Testis (tissue), 2 donors: ENCODE data around the gene FRMD1.

ENCODE experiments used
- POLR2A ChIP-seq: fragments of 450-650 bp; IDR thresholded peaks from one replicate; pipeline ENCODE4 v1.6.1; 2017; ENCODE audit warnings: antibody characterized with exemption, mild to moderate bottlenecking, moderate library complexity
- TF ChIP-seq, protein P1 (sequence below), 3 experiments: fragments of 450-650 bp in 2 of 3; fragments of 200-600 bp in 1 of 3; sonication (generic) in 1 of 3; IDR thresholded peaks; one replicate each; pipeline ENCODE4 v1.5.1; 2016 to 2019; ENCODE audit warnings: antibody characterized with exemption in 3 of 3, mild to moderate bottlenecking in 2 of 3, moderate library complexity in 1 of 3

DNA sequence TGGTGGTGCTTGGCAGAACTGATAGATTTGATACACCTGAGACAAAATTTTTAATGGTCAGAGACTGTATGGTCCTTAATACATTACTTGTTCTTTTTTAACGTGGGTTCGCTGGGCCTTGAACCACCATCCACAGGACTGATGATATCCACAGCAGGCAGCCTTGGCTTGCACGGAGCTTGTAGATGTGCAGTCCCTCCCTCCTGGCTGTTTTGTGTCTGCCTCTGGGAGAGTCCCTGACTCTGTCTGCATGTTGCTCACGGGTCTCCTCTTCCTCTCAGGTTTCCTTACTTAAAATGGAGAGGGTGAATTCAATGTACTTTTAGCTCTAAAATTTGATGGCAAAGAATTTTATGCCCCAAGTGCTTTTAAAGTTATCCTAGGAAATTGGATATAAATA is 64.0 kb downstream of the FRMD1 start:
- TF ChIP-seq, protein P1, sequence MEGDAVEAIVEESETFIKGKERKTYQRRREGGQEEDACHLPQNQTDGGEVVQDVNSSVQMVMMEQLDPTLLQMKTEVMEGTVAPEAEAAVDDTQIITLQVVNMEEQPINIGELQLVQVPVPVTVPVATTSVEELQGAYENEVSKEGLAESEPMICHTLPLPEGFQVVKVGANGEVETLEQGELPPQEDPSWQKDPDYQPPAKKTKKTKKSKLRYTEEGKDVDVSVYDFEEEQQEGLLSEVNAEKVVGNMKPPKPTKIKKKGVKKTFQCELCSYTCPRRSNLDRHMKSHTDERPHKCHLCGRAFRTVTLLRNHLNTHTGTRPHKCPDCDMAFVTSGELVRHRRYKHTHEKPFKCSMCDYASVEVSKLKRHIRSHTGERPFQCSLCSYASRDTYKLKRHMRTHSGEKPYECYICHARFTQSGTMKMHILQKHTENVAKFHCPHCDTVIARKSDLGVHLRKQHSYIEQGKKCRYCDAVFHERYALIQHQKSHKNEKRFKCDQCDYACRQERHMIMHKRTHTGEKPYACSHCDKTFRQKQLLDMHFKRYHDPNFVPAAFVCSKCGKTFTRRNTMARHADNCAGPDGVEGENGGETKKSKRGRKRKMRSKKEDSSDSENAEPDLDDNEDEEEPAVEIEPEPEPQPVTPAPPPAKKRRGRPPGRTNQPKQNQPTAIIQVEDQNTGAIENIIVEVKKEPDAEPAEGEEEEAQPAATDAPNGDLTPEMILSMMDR (IDR thresholded peaks at IDR 0.05) = no peak
- no peak for TF ChIP-seq POLR2A
